D721Med (cell line): ENCODE measurements around the gene IL12B.
"Not testable (repeated sequence)": the region's sequence is repeated elsewhere in the genome, so short reads cannot be mapped to it uniquely, and the experiment has no call there.

ENCODE experiments used
- DNase-seq: peaks from one replicate; pipeline ENCODE4 v3.0.0; 2011; ENCODE audit warnings: low spot score; ENCODE audit not compliant: insufficient read length
- FAIRE-seq: peaks from 2 replicates; lab custom pipeline; 2011; peaks lifted over from hg19 to GRCh38; lab: Jason Lieb, UNC
- TF ChIP-seq, protein P1 (sequence below): IDR thresholded peaks from 2 replicates; pipeline ENCODE4 v1.5.1; 2012; ENCODE audit warnings: mild to moderate bottlenecking, control low read depth; ENCODE audit not compliant: insufficient read depth; ENCODE audit errors: missing control alignments

Gene IL12B

DNA sequence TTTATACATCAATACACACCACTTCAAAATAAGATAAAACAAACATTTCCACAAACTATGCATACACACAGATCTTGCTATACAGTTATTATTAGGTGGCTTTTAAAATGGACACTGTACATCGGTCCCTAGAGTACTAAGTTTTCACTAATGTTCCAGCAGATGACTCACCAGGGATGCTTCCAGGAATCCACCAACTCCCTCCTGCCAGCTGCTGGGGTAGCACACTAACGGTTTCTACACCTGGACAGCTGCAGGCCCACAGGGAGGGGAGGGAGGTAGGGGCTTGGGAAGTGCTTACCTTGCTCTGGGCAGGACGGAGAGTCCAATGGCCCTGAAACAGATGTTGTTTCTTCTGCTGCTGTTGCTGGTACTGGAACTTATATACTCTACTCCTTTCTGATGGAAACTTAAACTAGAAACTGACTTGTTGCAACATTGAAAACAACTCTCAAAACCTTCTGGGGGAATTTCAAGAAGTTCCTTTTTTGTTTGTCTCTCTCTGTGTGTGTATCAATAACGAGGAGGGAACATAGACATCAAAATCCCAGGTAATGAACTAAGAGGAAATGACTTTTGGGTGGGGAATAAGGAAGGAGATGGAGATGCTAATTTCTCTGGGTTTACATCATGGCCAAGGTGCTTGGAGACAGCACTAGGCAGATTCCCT lies at the start of gene IL12B:
IL12B (minus strand) TSS at position 357 of the 670 bp plus-strand sequence. CDS start 3,705 bp downstream, outside the sequence.
- TF ChIP-seq, protein P1, sequence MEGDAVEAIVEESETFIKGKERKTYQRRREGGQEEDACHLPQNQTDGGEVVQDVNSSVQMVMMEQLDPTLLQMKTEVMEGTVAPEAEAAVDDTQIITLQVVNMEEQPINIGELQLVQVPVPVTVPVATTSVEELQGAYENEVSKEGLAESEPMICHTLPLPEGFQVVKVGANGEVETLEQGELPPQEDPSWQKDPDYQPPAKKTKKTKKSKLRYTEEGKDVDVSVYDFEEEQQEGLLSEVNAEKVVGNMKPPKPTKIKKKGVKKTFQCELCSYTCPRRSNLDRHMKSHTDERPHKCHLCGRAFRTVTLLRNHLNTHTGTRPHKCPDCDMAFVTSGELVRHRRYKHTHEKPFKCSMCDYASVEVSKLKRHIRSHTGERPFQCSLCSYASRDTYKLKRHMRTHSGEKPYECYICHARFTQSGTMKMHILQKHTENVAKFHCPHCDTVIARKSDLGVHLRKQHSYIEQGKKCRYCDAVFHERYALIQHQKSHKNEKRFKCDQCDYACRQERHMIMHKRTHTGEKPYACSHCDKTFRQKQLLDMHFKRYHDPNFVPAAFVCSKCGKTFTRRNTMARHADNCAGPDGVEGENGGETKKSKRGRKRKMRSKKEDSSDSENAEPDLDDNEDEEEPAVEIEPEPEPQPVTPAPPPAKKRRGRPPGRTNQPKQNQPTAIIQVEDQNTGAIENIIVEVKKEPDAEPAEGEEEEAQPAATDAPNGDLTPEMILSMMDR: no peak
- no peak for DNase-seq
- FAIRE-seq: no peak

DNA sequence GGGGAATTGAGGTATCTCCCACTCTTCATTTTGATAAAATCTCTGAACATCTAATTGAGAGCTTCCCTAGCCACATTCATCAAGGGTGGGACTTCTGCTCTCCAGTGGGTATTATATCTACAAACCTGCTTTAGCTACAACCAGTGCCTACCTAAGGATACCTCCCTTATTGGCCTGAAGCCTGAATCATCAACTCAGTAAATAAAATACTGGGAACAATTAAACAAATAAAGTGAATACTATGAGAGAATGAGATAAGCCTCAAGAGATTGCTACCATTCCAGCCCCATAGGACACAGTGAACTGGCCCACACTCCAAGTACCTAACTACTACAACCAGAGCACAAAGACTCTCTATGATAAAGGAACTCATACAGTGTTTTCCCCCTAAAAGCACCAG lies 47.4 kb upstream of the IL12B start:
- TF ChIP-seq, protein P1: no peak
- DNase-seq: no peak

DNA sequence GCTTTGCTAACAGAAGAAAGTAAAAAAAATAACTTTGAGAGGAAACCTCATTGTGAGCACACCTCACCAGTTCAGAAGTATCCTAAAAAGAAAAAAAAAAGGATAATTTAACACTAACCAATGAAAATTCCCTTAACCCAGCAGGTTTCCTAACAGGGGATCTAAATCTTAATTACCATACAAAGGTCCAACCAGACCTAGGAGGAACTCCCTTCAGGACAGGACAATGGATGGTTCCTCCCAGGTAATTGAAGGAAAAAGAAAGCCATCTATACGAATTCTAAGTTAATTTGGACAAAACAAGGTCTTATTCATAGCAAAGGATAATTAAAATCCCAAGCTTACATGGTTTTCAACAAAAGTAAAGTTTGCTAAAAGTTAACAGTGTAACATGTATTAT lies 37.6 kb upstream of the IL12B start:
- not testable (repeated sequence) for DNase-seq, FAIRE-seq

More for the DNA sequence above, 47.4 kb upstream of the IL12B start:
- no peak for FAIRE-seq

DNA sequence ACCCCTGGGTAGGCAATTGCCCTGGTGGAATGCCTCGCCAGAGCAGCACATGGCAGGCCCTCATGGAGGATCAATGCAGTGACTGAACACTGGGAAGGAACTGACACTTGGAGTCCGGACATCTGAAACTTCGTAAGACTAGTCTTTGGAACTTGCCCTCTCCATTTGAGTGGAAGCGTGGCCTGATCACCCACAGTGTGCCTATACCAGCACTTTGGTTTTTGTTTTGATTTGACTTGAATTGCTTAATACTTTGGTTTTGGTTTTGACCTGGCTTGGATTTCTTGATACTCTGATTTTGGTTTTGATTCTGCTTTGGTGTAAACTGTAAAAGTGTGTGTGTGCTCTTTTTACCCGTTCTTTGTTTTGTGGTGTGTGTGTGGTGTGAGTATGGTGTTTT lies 36.5 kb upstream of the IL12B start:
- FAIRE-seq, DNase-seq: not testable (repeated sequence)

DNA sequence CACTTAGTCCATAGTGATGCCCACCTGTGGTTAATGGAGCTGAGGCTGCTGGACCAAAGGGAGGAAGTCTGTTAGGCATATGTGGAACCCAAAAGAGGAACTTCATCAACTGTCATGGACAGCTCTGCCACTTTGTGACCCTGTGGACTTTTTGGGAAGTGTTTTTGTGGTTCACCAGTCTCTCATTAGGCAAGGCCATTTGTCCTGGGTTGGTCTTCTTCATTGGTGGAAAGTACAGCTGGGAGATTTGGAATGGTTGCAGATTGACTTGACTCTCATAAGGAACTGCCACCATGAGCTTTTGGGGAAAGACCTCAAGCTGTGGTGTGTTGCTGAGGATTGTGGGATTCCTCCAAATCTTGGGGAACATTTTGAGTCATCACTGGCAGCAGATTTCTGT lies 31.9 kb upstream of the IL12B start:
- DNase-seq (no peak), FAIRE-seq (no peak)
- TF ChIP-seq, protein P1: no peak

DNA sequence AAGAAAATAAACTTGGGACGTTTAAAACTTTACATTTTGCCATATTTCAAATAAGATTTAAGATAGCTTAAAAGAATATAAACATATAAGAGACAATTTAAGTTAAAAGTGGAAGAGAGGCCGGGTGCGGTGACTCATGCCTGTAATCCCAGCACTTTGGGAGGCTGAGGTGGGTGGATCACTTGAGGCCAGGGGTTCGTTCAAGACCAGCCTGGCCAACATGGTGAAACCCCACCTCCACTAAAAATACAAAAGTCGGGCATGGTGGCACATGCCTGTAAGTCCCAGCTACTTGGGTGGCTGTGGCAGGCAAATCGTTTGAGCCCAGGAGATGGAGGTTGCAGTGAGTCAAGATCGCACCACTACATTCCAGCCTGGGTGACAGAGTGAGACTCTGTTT lies 29.6 kb upstream of the IL12B start:
- not testable (repeated sequence) for FAIRE-seq, DNase-seq

DNA sequence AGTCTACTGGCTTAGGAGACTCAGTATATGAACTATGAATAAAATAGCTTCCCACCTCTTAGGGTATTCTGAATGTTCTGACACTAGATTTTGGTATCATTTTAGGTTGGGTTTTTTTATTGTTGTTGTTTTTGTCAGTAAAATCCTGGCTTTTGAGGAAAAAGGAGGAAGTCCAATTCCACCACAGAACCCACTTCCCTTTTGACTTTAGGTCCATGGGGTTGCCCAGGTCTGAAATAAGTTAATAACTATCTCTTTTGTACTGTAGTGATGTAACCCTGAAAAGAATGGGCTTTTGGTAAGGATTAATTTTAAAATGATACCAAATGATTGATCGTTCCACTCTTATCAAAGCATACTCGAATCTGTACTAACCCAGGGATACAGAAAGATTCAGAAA lies 29.1 kb upstream of the IL12B start:
- DNase-seq (no peak), FAIRE-seq (no peak)
- TF ChIP-seq, protein P1: no peak

DNA sequence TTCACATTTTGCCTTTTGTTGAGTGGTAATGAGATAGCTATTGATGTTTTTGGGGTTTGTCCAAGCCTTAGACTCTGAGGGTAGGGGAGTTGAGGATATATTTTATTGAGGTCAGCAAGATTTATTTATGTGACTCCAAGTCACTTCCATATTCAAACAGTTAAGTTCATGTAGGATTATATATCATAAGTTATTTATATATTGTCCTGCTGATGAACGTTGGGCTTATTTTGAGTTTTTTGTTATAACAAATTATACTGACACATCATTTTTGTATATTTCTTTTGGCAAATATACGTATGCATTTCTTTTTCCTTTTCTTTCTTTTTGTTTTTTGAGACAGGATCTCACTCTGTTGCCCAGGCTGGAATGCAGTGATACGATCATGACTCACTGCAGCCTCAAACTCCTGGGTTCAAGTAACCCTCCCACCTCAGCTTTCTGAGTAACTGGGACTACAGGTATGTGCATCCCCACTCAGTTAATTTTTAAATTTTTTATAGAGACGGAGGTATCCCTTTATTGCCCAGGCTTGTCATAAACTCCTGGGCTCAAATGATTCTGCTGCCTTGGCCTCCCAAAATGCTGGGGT lies 23.5 kb upstream of the IL12B start:
- no peak for FAIRE-seq
- TF ChIP-seq, protein P1: no peak
- DNase-seq: no peak

DNA sequence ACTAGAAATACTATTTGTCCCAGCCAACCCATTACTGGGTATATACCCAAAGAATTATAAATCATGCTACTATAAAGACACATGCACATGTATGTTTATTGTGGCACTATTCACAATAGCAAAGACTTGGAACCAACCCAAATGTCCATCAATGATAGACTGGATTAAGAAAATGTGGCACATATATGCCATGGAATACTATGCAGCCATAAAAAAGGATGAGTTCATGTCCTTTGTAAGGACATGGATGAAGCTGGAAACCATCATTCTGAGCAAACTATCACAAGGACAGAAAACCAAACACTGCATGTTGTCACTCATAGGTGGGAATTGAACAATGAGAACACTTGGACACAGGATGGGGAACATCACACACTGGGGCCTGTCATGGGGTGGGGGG lies 20.4 kb upstream of the IL12B start:
- FAIRE-seq: not testable (repeated sequence)

DNA sequence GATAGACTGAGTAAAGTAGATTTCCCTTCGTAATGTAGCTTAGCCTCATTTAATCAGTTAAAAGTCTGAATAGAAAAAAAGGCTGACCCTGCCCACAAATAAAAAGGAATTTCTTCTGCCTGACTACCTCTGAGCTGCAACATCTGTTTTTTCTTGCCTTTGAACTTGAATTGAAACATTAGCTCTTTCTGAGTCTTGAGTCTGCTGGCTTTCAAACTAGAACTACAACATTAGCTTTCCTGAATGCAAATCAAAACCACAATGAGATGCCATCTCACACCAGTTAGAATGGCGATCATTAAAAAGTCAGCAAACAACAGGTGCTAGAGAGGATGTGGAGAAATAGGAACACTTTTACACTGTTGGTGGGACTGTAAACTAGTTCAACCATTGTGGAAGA lies 19.9 kb upstream of the IL12B start:
- not testable (repeated sequence) for FAIRE-seq, DNase-seq

More for the DNA sequence above, 20.4 kb upstream of the IL12B start:
- not testable (repeated sequence) for DNase-seq
